Stimulated activated CD4-positive, alpha-beta T cell treated with anti-CD3 and anti-CD28 coated beads, Interleukin-2, amount 100 ng/mL, for 24 hours (primary cell): ENCODE data around the gene SLC16A3.

Experiments
- DNase-seq, 2 donors: peaks; one replicate each; pipeline ENCODE4 v3.0.0-alpha.2; 2020

SLC16A3 gene

GRCh38 chr17:82224666-82225065, 4.2 kb upstream of the SLC16A3 start:
- DNase-seq, result no peak

- DNase-seq, result no peak
These were observed 3.3 kb upstream of the SLC16A3 start for GRCh38 chr17:82225368-82226029.

GRCh38 chr17:82226146-82226808, 2.6 kb upstream of the SLC16A3 start:
- no peak for DNase-seq

GRCh38 chr17:82226809-82227628, 1.8 kb upstream of the SLC16A3 start:
- no peak for DNase-seq

- no peak for DNase-seq
These were observed 1.1 kb upstream of the SLC16A3 start for GRCh38 chr17:82227629-82228277.

GRCh38 chr17:82228278-82228841, 482 bp upstream of the SLC16A3 start:
- peak; percentile 56 to 67 for DNase-seq

GRCh38 chr17:82229698-82230608, 1.1 kb downstream of the SLC16A3 start:
- DNase-seq, result no peak

- DNase-seq, result peak; percentile 55 to 73
These were observed 1.9 kb downstream of the SLC16A3 start for GRCh38 chr17:82230609-82231311.

GRCh38 chr17:82231312-82231561, 2.4 kb downstream of the SLC16A3 start:
- DNase-seq, result no peak

- DNase-seq, result peak in 1 of 2 donors; percentile 34
These were observed 2.9 kb downstream of the SLC16A3 start for GRCh38 chr17:82231562-82232321.

GRCh38 chr17:82232322-82232820, 3.5 kb downstream of the SLC16A3 start:
- DNase-seq, result no peak

GRCh38 chr17:82232876-82233785, 4.3 kb downstream of the SLC16A3 start:
- no peak for DNase-seq

GRCh38 chr17:82234211-82235055, 5.6 kb downstream of the SLC16A3 start:
- no peak for DNase-seq

GRCh38 chr17:82235056-82235774, 6.4 kb downstream of the SLC16A3 start:
- DNase-seq, result no peak

- DNase-seq, result no peak
These were observed 6.9 kb downstream of the SLC16A3 start for GRCh38 chr17:82235775-82236141.

GRCh38 chr17:82236142-82236971, 7.5 kb downstream of the SLC16A3 start:
- peak; percentile 79 for DNase-seq
